SK-N-SH (cell line): Measurements from ENCODE around the gene CADM2.

Source experiments
- CHD2 ChIP-seq: fragments of 150-350 bp; IDR thresholded peaks from 2 replicates; pipeline ENCODE4 v1.6.1; 2018; ENCODE audit warnings: low read length; ENCODE audit not compliant: partially characterized antibody
- CTCF ChIP-seq: fragments of 200-600 bp; sonication (generic); IDR thresholded peaks from 2 replicates; pipeline ENCODE4 v1.6.1; 2017; ENCODE audit warnings: antibody characterized with exemption, mild to moderate bottlenecking, moderate library complexity
- EP300 ChIP-seq, 2 experiments: IDR thresholded peaks; 2 replicates each; pipeline versions ENCODE4 v1.4.0 to v1.6.1; 2012; ENCODE audit warnings: borderline replicate concordance in 1 of 2, low read depth in 1 of 2, low read length in 1 of 2
- NRF1 ChIP-seq: IDR thresholded peaks from 2 replicates; pipeline ENCODE4 v1.6.1; 2012; ENCODE audit warnings: low read depth, mild to moderate bottlenecking, low read length
- POLR2AphosphoS5 ChIP-seq: IDR thresholded peaks from 2 replicates; pipeline ENCODE4 v1.6.1; 2012; ENCODE audit warnings: low read depth, low read length
- RFX5 ChIP-seq: IDR thresholded peaks from 2 replicates; pipeline ENCODE4 v1.6.1; 2012; ENCODE audit warnings: mild to moderate bottlenecking, improper control_type of control experiment, low read length
- TAF1 ChIP-seq: IDR thresholded peaks from 2 replicates; pipeline ENCODE4 v1.6.1; 2012; ENCODE audit warnings: low read depth, mild to moderate bottlenecking, low read length, moderate library complexity, borderline replicate concordance
- TEAD4 ChIP-seq: IDR thresholded peaks from 2 replicates; pipeline ENCODE4 v1.4.0; 2012; ENCODE audit warnings: mild to moderate bottlenecking, borderline replicate concordance; ENCODE audit not compliant: insufficient read depth

DNA sequence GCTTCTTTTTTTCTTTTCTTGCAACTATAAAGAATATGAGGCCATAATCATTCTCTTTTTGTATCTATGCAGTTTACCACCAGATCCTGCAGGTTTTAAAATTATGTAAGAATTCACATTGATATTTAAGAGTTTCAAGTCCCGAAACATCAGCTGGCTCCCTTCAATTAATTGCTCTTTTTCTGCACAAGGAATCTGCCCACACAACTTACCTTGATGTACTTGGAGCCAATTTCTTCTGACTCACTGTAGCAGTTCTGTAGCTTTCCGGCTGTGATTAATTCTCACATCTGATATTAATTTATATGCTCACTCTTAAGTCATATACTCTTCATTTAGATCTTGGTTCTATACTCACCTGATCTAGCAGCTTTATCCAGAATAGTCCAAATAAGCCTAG, 781.8 kb downstream of the CADM2 start:
- TF ChIP-seq TAF1 (no peak), NRF1 (no peak), CTCF (no peak), POLR2AphosphoS5 (no peak), EP300 (IDR thresholded peaks at IDR 0.05; ENCODE audit: borderline replicate concordance in 1 of 2, low read depth in 1 of 2, low read length in 1 of 2) (no peak), CHD2 (no peak), RFX5 (no peak), TEAD4 (no peak)
